HCT116 (cell line): ENCODE results near the gene RPL15. TPM values are rescaled to one million over a fixed set of nuclear protein-coding genes. Genes with fewer than 3 reads are reported as not detected.

Experiments used
- ATAC-seq: fragments of 200-7000 bp; cut with Tn5 transposase; 2 replicates; pipeline ENCODE4 v1.9.1; 2020; ENCODE audit warnings: mild to moderate bottlenecking, moderate library complexity
- BruUV-seq: library from RNA; stranded (reverse); fragments of 400-500 nt; replicated peaks from 2 replicates; lab custom pipeline; 2021; lab: Mats Ljungman, UMichigan
- CTCF ChIA-PET: fragments of 300-600 bp; sonication (Branson Sonifier 250); formaldehyde crosslinking; loops from one replicate; lab custom pipeline; 2021; ENCODE audit warnings: antibody characterized with exemption; lab: Charles Lee
- POLR2A ChIA-PET: fragments of 300-600, 350-600 bp; sonication (Branson Sonifier 250); formaldehyde crosslinking; loops from one replicate; lab custom pipeline; 2021; ENCODE audit warnings: antibody characterized with exemption; lab: Charles Lee
- RAD21 ChIA-PET, 2 experiments: fragments of 300-600 bp; sonication (Branson Sonifier 250); formaldehyde crosslinking; loops; one replicate each; lab custom pipeline; 2023; ENCODE audit warnings: low total read pairs in 2 of 2; ENCODE audit not compliant: uncharacterized antibody in 2 of 2, unreplicated experiment in 2 of 2, low non-redundant PET in 1 of 2; lab: Charles Lee
- DNase-seq: peaks from one replicate; pipeline ENCODE4 v3.0.0-alpha.2; 2010; ENCODE audit warnings: low read depth, low spot score
- H2AFZ ChIP-seq: fragments of 200-600 bp; shearing (Covaris generic), sonication (generic); 2 replicates; pipeline ENCODE4 v1.6.1; 2017; ENCODE audit warnings: low read depth, mixed run types, mixed read lengths, antibody characterized with exemption, low read length; ENCODE audit not compliant: poor library complexity, severe bottlenecking
- H3K27ac ChIP-seq: 2 replicates; pipeline ENCODE4 v1.5.1; 2012; ENCODE audit warnings: low read depth, low read length
- H3K27me3 ChIP-seq: fragments of 200-600 bp; sonication (generic); 2 replicates; pipeline ENCODE4 v1.6.1; 2016; ENCODE audit warnings: mixed run types, low read length, mixed read lengths; ENCODE audit not compliant: insufficient read depth
- H3K36me3 ChIP-seq, 2 experiments: fragments of 200-500 bp in 1 of 2; fragments of 200-600 bp in 1 of 2; sonication (Bioruptor generic) in 1 of 2; sonication (generic) in 1 of 2; 2 replicates each; pipeline versions ENCODE4 v1.5.1 to v1.6.1; 2014 to 2016; ENCODE audit warnings: low read length in 2 of 2, inconsistent platforms in 1 of 2, mixed read lengths in 1 of 2, mixed run types in 1 of 2; ENCODE audit not compliant: insufficient read depth in 2 of 2, control insufficient read depth in 1 of 2
- H3K4me1 ChIP-seq, 2 experiments: fragments of 200-600 bp in 1 of 2; sonication (generic) in 1 of 2; 2 replicates each; pipeline versions ENCODE4 v1.5.1 to v1.6.1; 2012 to 2017; ENCODE audit warnings: low read length in 2 of 2, inconsistent platforms in 1 of 2, mild to moderate bottlenecking in 1 of 2, mixed read lengths in 1 of 2, mixed run types in 1 of 2, moderate library complexity in 1 of 2; ENCODE audit not compliant: insufficient read depth in 2 of 2, control insufficient read depth in 1 of 2
- H3K4me2 ChIP-seq: fragments of 200-600 bp; sonication (generic); 2 replicates; pipeline ENCODE4 v1.6.1; 2017; ENCODE audit warnings: mixed run types, low read length, mixed read lengths
- H3K4me3 ChIP-seq, 2 experiments: fragments of 200-600 bp in 1 of 2; sonication (generic) in 1 of 2; replicated peaks in 1 of 2; 2 replicates each; pipeline ENCODE4 v1.5.1; 2011 to 2016; ENCODE audit warnings: low read length in 2 of 2, control low read depth in 1 of 2, low read depth in 1 of 2, mild to moderate bottlenecking in 1 of 2, mixed read lengths in 1 of 2, mixed run types in 1 of 2
- H3K79me2 ChIP-seq: fragments of 200-600 bp; sonication (generic); 2 replicates; pipeline ENCODE4 v1.6.1; 2017; ENCODE audit warnings: mild to moderate bottlenecking, mixed run types, low read length, moderate library complexity, mixed read lengths; ENCODE audit not compliant: insufficient read depth
- H3K9ac ChIP-seq: fragments of 200-600 bp; sonication (generic); 2 replicates; pipeline ENCODE4 v1.6.1; 2016; ENCODE audit warnings: low read length, mixed read lengths
- H3K9me2 ChIP-seq: fragments of 200-600 bp; sonication (generic), shearing (Covaris generic); 2 replicates; pipeline ENCODE4 v1.6.1; 2017; ENCODE audit warnings: mixed run types, mild to moderate bottlenecking, moderate library complexity; ENCODE audit not compliant: insufficient read depth
- H3K9me3 ChIP-seq, 2 experiments: fragments of 200-500 bp in 1 of 2; fragments of 200-600 bp in 1 of 2; sonication (Bioruptor generic) in 1 of 2; sonication (generic) in 1 of 2; 2 replicates each; pipeline ENCODE4 v1.6.1; 2014 to 2017; ENCODE audit warnings: low read length in 2 of 2, mixed read lengths in 2 of 2, inconsistent platforms in 1 of 2, low read depth in 1 of 2, mild to moderate bottlenecking in 1 of 2, mixed run types in 1 of 2, moderate library complexity in 1 of 2; ENCODE audit not compliant: control insufficient read depth in 1 of 2, insufficient read depth in 1 of 2
- H4K20me1 ChIP-seq: fragments of 200-600 bp; sonication (generic), shearing (Covaris generic); 2 replicates; pipeline ENCODE4 v1.6.1; 2017; ENCODE audit warnings: mixed run types, mild to moderate bottlenecking, moderate library complexity; ENCODE audit not compliant: insufficient read depth
- ATF3 ChIP-seq: IDR thresholded peaks from 2 replicates; pipeline ENCODE4 v1.6.1; 2012
- CBX3 ChIP-seq: IDR thresholded peaks from 2 replicates; pipeline ENCODE4 v1.6.1; 2012; ENCODE audit warnings: low read depth
- CTCF ChIP-seq, 3 experiments: fragments of 200-600 bp in 1 of 3; sonication (generic) in 1 of 3; IDR thresholded peaks in 2 of 3; conservative IDR thresholded peaks in 1 of 3; 2 replicates each; pipeline ENCODE4 v1.5.1; 2012 to 2017; ENCODE audit warnings: low read depth in 2 of 3, low read length in 2 of 3, antibody characterized with exemption in 1 of 3, borderline replicate concordance in 1 of 3, control low read depth in 1 of 3, mild to moderate bottlenecking in 1 of 3, mixed read lengths in 1 of 3, mixed run types in 1 of 3, moderate library complexity in 1 of 3; ENCODE audit not compliant: insufficient read depth in 1 of 3
- EGR1 ChIP-seq: IDR thresholded peaks from 2 replicates; pipeline ENCODE4 v1.6.1; 2012; ENCODE audit warnings: low read depth
- ELF1 ChIP-seq: IDR thresholded peaks from 2 replicates; pipeline ENCODE4 v1.6.1; 2012; ENCODE audit warnings: low read depth, borderline replicate concordance
- EZH2 ChIP-seq: fragments of 200-600 bp; sonication (generic); IDR thresholded peaks from 2 replicates; pipeline ENCODE4 v1.6.1; 2017; ENCODE audit warnings: antibody characterized with exemption, mixed run types
- EZH2phosphoT487 ChIP-seq: fragments of 200-600 bp; IDR thresholded peaks from 2 replicates; pipeline ENCODE4 v1.6.1; 2018; ENCODE audit warnings: antibody characterized with exemption, borderline replicate concordance
- FOSL1 ChIP-seq: IDR thresholded peaks from 2 replicates; pipeline ENCODE4 v1.6.1; 2012; ENCODE audit warnings: low read depth
- JUND ChIP-seq: IDR thresholded peaks from 2 replicates; pipeline ENCODE4 v1.6.1; 2012
- MAX ChIP-seq: IDR thresholded peaks from 2 replicates; pipeline ENCODE4 v1.6.1; 2012
- POLR2AphosphoS5 ChIP-seq: IDR thresholded peaks from 2 replicates; pipeline ENCODE4 v1.6.1; 2011; ENCODE audit warnings: mild to moderate bottlenecking, low read depth, low read length, moderate library complexity
- RAD21 ChIP-seq: IDR thresholded peaks from 2 replicates; pipeline ENCODE4 v1.6.1; 2012; ENCODE audit warnings: low read depth, mild to moderate bottlenecking
- REST ChIP-seq: IDR thresholded peaks from 2 replicates; pipeline ENCODE4 v1.6.1; 2012; ENCODE audit warnings: low read depth
- SIN3A ChIP-seq: IDR thresholded peaks from 2 replicates; pipeline ENCODE4 v1.6.1; 2012; ENCODE audit warnings: low read depth
- SRF ChIP-seq: IDR thresholded peaks from 2 replicates; pipeline ENCODE4 v1.6.1; 2012; ENCODE audit warnings: low read depth
- TCF7L2 ChIP-seq: IDR thresholded peaks from 2 replicates; pipeline ENCODE4 v1.7.0; 2011; ENCODE audit warnings: borderline replicate concordance, inconsistent platforms; ENCODE audit not compliant: insufficient read depth, insufficient read length; ENCODE audit errors: extremely low read depth
- YY1 ChIP-seq: IDR thresholded peaks from 2 replicates; pipeline ENCODE4 v1.6.1; 2011; ENCODE audit warnings: low read length, low read depth, moderate library complexity, mild to moderate bottlenecking; ENCODE audit not compliant: insufficient replicate concordance; ENCODE audit errors: extremely low read depth
- ZNF274 ChIP-seq: fragments of 200-500 bp; sonication (Bioruptor generic); IDR thresholded peaks from 2 replicates; pipeline ENCODE4 v1.6.1; 2014; ENCODE audit warnings: mild to moderate bottlenecking, low read depth, low read length, inconsistent platforms
- intact Hi-C: fragments of 100-400 bp; cut with micrococcal nuclease; formaldehyde crosslinking; loops from 2 replicates; pipeline ENCODE4 v1.10.0; 2022
- total RNA-seq: library from RNA; stranded (reverse); gene quantifications from one replicate; pipeline ENCODE4 v1.2.1, GENCODE V29; 2021; ENCODE audit not compliant: unreplicated experiment

The RPL15 gene
- total RNA-seq, 1 experiment from 2014 or later: 2,177 TPM

GRCh38 chr3:23876923-23877322, 40.0 kb upstream of the RPL15 start:
- CTCF ChIA-PET: interaction anchor here (0.9 kb wide), 1 partner anchor 12 kb away, joined by 3 read pairs; no protein-coding TSS in a partner anchor

More at GRCh38 chr3:23876923-23877322, 40.0 kb upstream of the RPL15 start:
- BruUV-seq: no TSS peak
- ChIA-PET RAD21 (no interaction called here), POLR2A (no interaction called here)
- H3K9me2 ChIP-seq: no peaks in the 10 kb centered on the region
- no peak for ATAC-seq
- H3K4me2 ChIP-seq: no peak overlapping the region
- no peak overlapping the region for H3K27ac ChIP-seq
- H3K79me2 ChIP-seq: peaks cover 24% of the 10 kb centered on the region
- no peaks in the 10 kb centered on the region for H3K4me1 ChIP-seq
- intact Hi-C loops: no loop called here
- no peaks in the 10 kb centered on the region for H3K27me3 ChIP-seq
- no peak overlapping the region for H3K4me3 ChIP-seq
- H2AFZ ChIP-seq: no peak overlapping the region
- peaks cover 4% of the 10 kb centered on the region; the same call in 1 of the 2 replicates for H4K20me1 ChIP-seq
- no peak for DNase-seq
- H3K9ac ChIP-seq: no peak overlapping the region
- H3K36me3 ChIP-seq: no peaks in the 10 kb centered on the region
- H3K9me3 ChIP-seq: no peaks in the 10 kb centered on the region
- TF ChIP-seq CTCF (IDR thresholded peaks at IDR 0.05 in 2 of 3, conservative IDR thresholded peaks at IDR 0.05 in 1 of 3; ENCODE audit: borderline replicate concordance in 1 of 3, insufficient read depth in 1 of 3, low read depth in 2 of 3, low read length in 2 of 3) (no peak), JUND (no peak), ELF1 (no peak), REST (no peak), CBX3 (no peak), YY1 (no peak), EZH2phosphoT487 (no peak), EZH2 (no peak), EGR1 (no peak), SIN3A (no peak), MAX (no peak), TCF7L2 (no peak), RAD21 (no peak), POLR2AphosphoS5 (no peak), ATF3 (no peak), ZNF274 (no peak), SRF (no peak), FOSL1 (no peak)
